Endothelial cell of umbilical vein (primary cell): ENCODE measurements around the gene HBZ. TPM values are rescaled to one million over a fixed set of nuclear protein-coding genes. Genes with fewer than 3 reads are reported as not detected.
A peak's percentile ranks its signal among the peaks of the same experiment; 100 is the strongest.

ENCODE experiments used
- BruUV-seq: library from RNA; stranded (reverse); fragments of 400-500 nt; replicated peaks from 2 replicates; lab custom pipeline; 2021; lab: Mats Ljungman, UMichigan
- CTCF ChIA-PET: fragments of 300-600, 350-600 bp; sonication (Branson Sonifier 250); formaldehyde crosslinking; loops from one replicate; lab custom pipeline; 2021; ENCODE audit warnings: antibody characterized with exemption, inconsistent platforms; lab: Charles Lee
- POLR2A ChIA-PET: fragments of 300-600, 350-600 bp; sonication (Branson Sonifier 250); formaldehyde crosslinking; loops from one replicate; lab custom pipeline; 2021; ENCODE audit warnings: antibody characterized with exemption, inconsistent platforms; lab: Charles Lee
- DNase-seq: peaks from one replicate; pipeline ENCODE4 v3.0.0-alpha.2; 2011; ENCODE audit warnings: low read depth, low spot score
- FAIRE-seq: peaks from 2 replicates; lab custom pipeline; 2011; peaks lifted over from hg19 to GRCh38; lab: Jason Lieb, UNC
- H2AFZ ChIP-seq: 2 replicates; pipeline ENCODE4 v1.6.0; 2012; ENCODE audit warnings: low read depth, low read length, control low read depth, inconsistent platforms
- H3K27ac ChIP-seq: 2 replicates; pipeline ENCODE4 v1.5.1; 2011; ENCODE audit warnings: low read depth, mild to moderate bottlenecking, control low read depth, low read length, moderate library complexity; ENCODE audit not compliant: insufficient read depth
- H3K27me3 ChIP-seq, 2 experiments: 2 replicates each; pipeline versions ENCODE4 v1.6.0 to v1.6.1; 2011; ENCODE audit warnings: low read length in 2 of 2, mixed read lengths in 1 of 2; ENCODE audit not compliant: control insufficient read depth in 2 of 2, insufficient read depth in 2 of 2
- H3K36me3 ChIP-seq, 2 experiments: 2 replicates in 1 of 2; 3 replicates in 1 of 2; pipeline ENCODE4 v1.5.1; 2011; ENCODE audit warnings: low read length in 2 of 2, mild to moderate bottlenecking in 1 of 2, moderate library complexity in 1 of 2; ENCODE audit not compliant: control insufficient read depth in 2 of 2, insufficient read depth in 2 of 2; ENCODE audit errors: extremely low read depth in 1 of 2
- H3K4me1 ChIP-seq: 3 replicates; pipeline ENCODE4 v1.5.1; 2011; ENCODE audit warnings: mild to moderate bottlenecking, low read length; ENCODE audit not compliant: control insufficient read depth, insufficient read depth; ENCODE audit errors: extremely low read depth
- H3K4me2 ChIP-seq: 2 replicates; pipeline ENCODE4 v1.6.1; 2011; ENCODE audit warnings: low read length, control low read depth, mixed read lengths; ENCODE audit not compliant: insufficient read depth
- H3K4me3 ChIP-seq, 3 experiments: fragments of 200-600 bp in 1 of 3; sonication (generic), shearing (Covaris generic) in 1 of 3; replicated peaks in 1 of 3; 2 replicates each; pipeline ENCODE4 v1.5.1; 2011 to 2016; ENCODE audit warnings: control low read depth in 3 of 3, low read length in 3 of 3, mild to moderate bottlenecking in 2 of 3, inconsistent platforms in 1 of 3, low read depth in 1 of 3, moderate library complexity in 1 of 3; ENCODE audit not compliant: insufficient read depth in 1 of 3
- H3K79me2 ChIP-seq: 2 replicates; pipeline ENCODE4 v1.6.0; 2012; ENCODE audit warnings: low read length, inconsistent platforms; ENCODE audit not compliant: control insufficient read depth, insufficient read depth
- H3K9ac ChIP-seq: replicated peaks from 2 replicates; pipeline ENCODE3; 2011; ENCODE audit warnings: low read length, control low read depth; ENCODE audit not compliant: insufficient read depth; ENCODE audit errors: extremely low read depth
- H3K9me1 ChIP-seq: replicated peaks from 3 replicates; pipeline ENCODE4 v1.6.0; 2011; ENCODE audit warnings: mild to moderate bottlenecking, low read length; ENCODE audit not compliant: control insufficient read depth, insufficient read depth; ENCODE audit errors: extremely low read depth
- H3K9me3 ChIP-seq: replicated peaks from 2 replicates; pipeline ENCODE4 v1.5.1; 2012; ENCODE audit warnings: low read length, inconsistent platforms; ENCODE audit not compliant: control insufficient read depth, insufficient read depth
- H4K20me1 ChIP-seq: replicated peaks from 2 replicates; pipeline ENCODE3; 2011; ENCODE audit warnings: mild to moderate bottlenecking, low read length; ENCODE audit not compliant: control insufficient read depth, insufficient read depth; ENCODE audit errors: extremely low read depth
- EZH2 ChIP-seq: IDR thresholded peaks from 2 replicates; pipeline ENCODE4 v1.6.1; 2012; ENCODE audit warnings: borderline replicate concordance, low read depth, mild to moderate bottlenecking, moderate library complexity, low read length, inconsistent platforms; ENCODE audit not compliant: severe bottlenecking
- FOS ChIP-seq: IDR thresholded peaks from 2 replicates; pipeline ENCODE4 v1.6.1; 2011; ENCODE audit warnings: mild to moderate bottlenecking, low read length, moderate library complexity, borderline replicate concordance; ENCODE audit not compliant: insufficient read depth
- GATA2 ChIP-seq: IDR thresholded peaks from 2 replicates; pipeline ENCODE4 v1.7.0; 2011; ENCODE audit warnings: low read depth, mild to moderate bottlenecking, moderate library complexity, mixed read lengths, low read length; ENCODE audit not compliant: insufficient read length, insufficient read depth
- JUN ChIP-seq: IDR thresholded peaks from 2 replicates; pipeline ENCODE4 v1.6.1; 2011; ENCODE audit warnings: borderline replicate concordance, low read depth; ENCODE audit not compliant: insufficient read length, insufficient read depth
- MYC ChIP-seq: IDR thresholded peaks from one replicate; pipeline ENCODE4 v1.6.1; 2011; ENCODE audit warnings: mild to moderate bottlenecking, low read depth, low read length
- POLR2A ChIP-seq: IDR thresholded peaks from 2 replicates; pipeline ENCODE4 v1.6.1; 2012; ENCODE audit warnings: low read depth, mild to moderate bottlenecking, control low read depth, low read length
- POLR2AphosphoS5 ChIP-seq: IDR thresholded peaks from 2 replicates; pipeline ENCODE4 v1.6.1; 2012; ENCODE audit warnings: low read depth, mild to moderate bottlenecking, control low read depth, low read length, moderate library complexity; ENCODE audit not compliant: insufficient read depth
- dilution Hi-C: fragments of 300-500 bp; cut with MboI; formaldehyde crosslinking; loops from one replicate; pipeline ENCODE4 v1.15.0; 2019; ENCODE audit warnings: low sequenced_read_pairs; ENCODE audit not compliant: extremely low pct_ligation_motif_present
- intact Hi-C: fragments of 100-400 bp; cut with micrococcal nuclease; formaldehyde crosslinking; loops from one replicate; pipeline ENCODE4 v1.10.0; 2022
- polyA plus RNA-seq, 4 experiments: library from polyadenylated mRNA; depleted of rRNA in 3 of 4; stranded (reverse) in 3 of 4; unstranded in 1 of 4; fragments of >200 nt; gene quantifications; 2 replicates each; pipeline versions ENCODE4 v1.2.1 to v1.2.3, GENCODE V29; 2011 to 2012; ENCODE audit warnings: missing spikeins in 1 of 4
- total RNA-seq: library from RNA; stranded (reverse); gene quantifications from 2 replicates; pipeline ENCODE4 v1.2.3, GENCODE V29; 2021
- TF ChIP-seq, protein P1 (sequence below), 2 donors: IDR thresholded peaks; 1 replicate in 1 of 2; 2 replicates in 1 of 2; pipeline ENCODE4 v1.5.1; 2011; ENCODE audit warnings: low read length in 2 of 2, mild to moderate bottlenecking in 2 of 2, moderate library complexity in 2 of 2, control low read depth in 1 of 2, inconsistent platforms in 1 of 2, low read depth in 1 of 2; ENCODE audit not compliant: insufficient read depth in 1 of 2; ENCODE audit errors: extremely low read depth in 1 of 2
- TF ChIP-seq, protein P2 (sequence below): IDR thresholded peaks from 2 replicates; pipeline ENCODE4 v1.6.1; 2011; ENCODE audit not compliant: insufficient read depth, insufficient read length

HBZ gene
- total and polyA plus RNA-seq, 2 donors (not counting 3 experiments of a cell fraction or from before 2014, with no cell fraction given): not detected

DNA sequence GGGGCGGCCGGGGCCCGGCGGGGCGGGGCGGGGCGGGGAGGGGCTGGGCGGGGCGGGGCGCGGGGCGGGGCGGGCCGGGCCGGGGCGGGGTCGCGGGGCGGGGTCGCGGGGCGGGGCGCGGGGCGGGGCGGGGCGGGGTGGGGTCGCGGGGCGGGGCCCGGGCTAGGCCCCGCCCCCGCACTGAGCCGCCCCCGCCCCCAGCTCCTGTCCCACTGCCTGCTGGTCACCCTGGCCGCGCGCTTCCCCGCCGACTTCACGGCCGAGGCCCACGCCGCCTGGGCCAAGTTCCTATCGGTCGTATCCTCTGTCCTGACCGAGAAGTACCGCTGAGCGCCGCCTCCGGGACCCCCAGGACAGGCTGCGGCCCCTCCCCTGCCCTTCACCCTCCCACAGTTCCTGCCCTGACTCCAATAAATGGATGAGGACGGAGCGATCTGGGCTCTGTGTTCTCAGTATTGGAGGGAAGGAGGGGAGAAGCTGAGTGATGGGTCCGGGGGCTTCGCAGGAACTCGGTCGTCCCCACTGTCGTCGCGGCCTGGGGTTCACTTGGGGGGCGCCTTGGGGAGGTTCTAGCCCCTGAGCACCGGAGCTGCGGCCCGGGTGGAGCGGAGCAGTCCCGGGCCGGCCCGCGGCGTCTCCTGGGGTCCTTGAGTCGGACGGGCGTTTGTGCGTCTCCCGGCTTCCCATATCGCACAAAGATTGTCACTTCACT lies 12.5 kb downstream of the HBZ start:
- Histone ChIP-seq H3K9me3 (no peaks in the 10 kb centered on the region), H3K36me3 (no peaks in the 10 kb centered on the region), H2AFZ (no peak overlapping the region), H3K9ac (no peak overlapping the region), H3K4me1 (no peaks in the 10 kb centered on the region), H3K79me2 (no peaks in the 10 kb centered on the region), H3K27me3 (peaks cover 35 to 39% of the 10 kb centered on the region in 2 experiments), H3K27ac (no peak overlapping the region), H3K4me3 (no peak overlapping the region), H3K4me2 (peak overlapping the region; percentile 29), H4K20me1 (no peaks in the 10 kb centered on the region), H3K9me1 (no peaks in the 10 kb centered on the region)
- ChIA-PET CTCF (interaction anchor here (0.6 kb wide), 1 partner anchor 60 kb away, joined by 3 read pairs; no protein-coding TSS in a partner anchor), POLR2A (no interaction called here)
- BruUV-seq: no TSS peak
- intact Hi-C loops (no loop called here), dilution Hi-C loops (no loop called here)
- FAIRE-seq (no peak), DNase-seq (no peak)
- TF ChIP-seq, protein P1, sequence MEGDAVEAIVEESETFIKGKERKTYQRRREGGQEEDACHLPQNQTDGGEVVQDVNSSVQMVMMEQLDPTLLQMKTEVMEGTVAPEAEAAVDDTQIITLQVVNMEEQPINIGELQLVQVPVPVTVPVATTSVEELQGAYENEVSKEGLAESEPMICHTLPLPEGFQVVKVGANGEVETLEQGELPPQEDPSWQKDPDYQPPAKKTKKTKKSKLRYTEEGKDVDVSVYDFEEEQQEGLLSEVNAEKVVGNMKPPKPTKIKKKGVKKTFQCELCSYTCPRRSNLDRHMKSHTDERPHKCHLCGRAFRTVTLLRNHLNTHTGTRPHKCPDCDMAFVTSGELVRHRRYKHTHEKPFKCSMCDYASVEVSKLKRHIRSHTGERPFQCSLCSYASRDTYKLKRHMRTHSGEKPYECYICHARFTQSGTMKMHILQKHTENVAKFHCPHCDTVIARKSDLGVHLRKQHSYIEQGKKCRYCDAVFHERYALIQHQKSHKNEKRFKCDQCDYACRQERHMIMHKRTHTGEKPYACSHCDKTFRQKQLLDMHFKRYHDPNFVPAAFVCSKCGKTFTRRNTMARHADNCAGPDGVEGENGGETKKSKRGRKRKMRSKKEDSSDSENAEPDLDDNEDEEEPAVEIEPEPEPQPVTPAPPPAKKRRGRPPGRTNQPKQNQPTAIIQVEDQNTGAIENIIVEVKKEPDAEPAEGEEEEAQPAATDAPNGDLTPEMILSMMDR (IDR thresholded peaks at IDR 0.05; ENCODE audit: extremely low read depth in 1 of 2, insufficient read depth in 1 of 2, low read depth in 1 of 2, low read length in 2 of 2): no peak
- no peak for TF ChIP-seq JUN
- TF ChIP-seq EZH2: no peak
- TF ChIP-seq FOS: no peak
- TF ChIP-seq, protein P2, sequence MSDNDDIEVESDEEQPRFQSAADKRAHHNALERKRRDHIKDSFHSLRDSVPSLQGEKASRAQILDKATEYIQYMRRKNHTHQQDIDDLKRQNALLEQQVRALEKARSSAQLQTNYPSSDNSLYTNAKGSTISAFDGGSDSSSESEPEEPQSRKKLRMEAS: no peak
- no peak for TF ChIP-seq POLR2A
- no peak for TF ChIP-seq MYC
- TF ChIP-seq GATA2: no peak
- no peak for TF ChIP-seq POLR2AphosphoS5
